Lower lobe of right lung (tissue), 2 donors: ENCODE data around the gene TBC1D4. TPM values are rescaled to one million over a fixed set of nuclear protein-coding genes. Genes with fewer than 3 reads are reported as not detected.

ENCODE experiments used
- ATAC-seq, 2 donors: fragments of 200-7000 bp; cut with Tn5 transposase; one replicate each; pipeline ENCODE4 v1.9.1; 2020 to 2022; ENCODE audit warnings: mild to moderate bottlenecking in 2 of 2, moderate library complexity in 2 of 2
- DNase-seq: peaks from one replicate; pipeline ENCODE4 v3.0.0-alpha.2; 2020
- H3K27ac ChIP-seq: fragments of 200-600 bp; one replicate; pipeline ENCODE4 v1.8.0; 2022
- H3K27me3 ChIP-seq: fragments of 200-600 bp; one replicate; pipeline ENCODE4 v1.8.0; 2022; ENCODE audit warnings: low read depth
- H3K36me3 ChIP-seq: fragments of 200-600 bp; one replicate; pipeline ENCODE4 v1.8.0; 2022; ENCODE audit warnings: mild to moderate bottlenecking
- H3K4me1 ChIP-seq: fragments of 200-600 bp; one replicate; pipeline ENCODE4 v1.8.0; 2022
- H3K4me3 ChIP-seq: fragments of 200-600 bp; one replicate; pipeline ENCODE4 v1.8.0; 2022; ENCODE audit warnings: mild to moderate bottlenecking
- H3K9me3 ChIP-seq: fragments of 200-600 bp; one replicate; pipeline ENCODE4 v1.8.0; 2022
- intact Hi-C: fragments of 100-400 bp; cut with DNase I; formaldehyde crosslinking; loops from one replicate; pipeline ENCODE4 v1.11.0; 2022
- total RNA-seq: library from RNA; stranded (reverse); fragmentation: NEBNext Ultra II Directional; extraction: Animal tissue kit (Norgen Biotek cat#: 25700); gene quantifications from one replicate; pipeline ENCODE4 v1.2.1, GENCODE V29; 2021
- TF ChIP-seq, protein P1 (sequence below): fragments of 200-600 bp; IDR thresholded peaks from one replicate; pipeline ENCODE4 v1.8.0; 2022; ENCODE audit warnings: antibody characterized with exemption, mild to moderate bottlenecking
- donor health status: DM: no; HTN: yes; CAD: no; lungs with severe emphysema.

The TBC1D4 gene
- total RNA-seq, 1 donor from 2014 or later, result 30.4 TPM

DNA sequence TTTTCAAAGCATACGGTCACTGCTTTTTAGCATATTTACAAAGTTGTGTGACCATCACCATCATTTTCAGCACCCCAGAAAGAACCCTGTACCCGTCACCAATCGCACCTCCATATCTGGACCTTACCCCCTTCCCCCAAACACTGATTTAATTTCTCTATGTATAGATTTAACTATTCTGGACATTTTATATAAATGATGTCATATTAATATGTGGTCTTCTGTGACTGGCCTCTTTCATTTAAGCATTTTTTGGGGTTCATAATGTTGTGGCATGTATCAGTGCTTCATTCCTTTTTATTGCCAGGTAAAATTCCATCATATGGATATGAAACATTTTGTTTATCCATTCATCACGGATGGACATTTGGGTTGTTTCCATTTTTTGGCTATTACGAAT lies 74.0 kb downstream of the TBC1D4 start:
- intact Hi-C loops, result no loop called here
- DNase-seq (no peak), ATAC-seq (no peak)
- Histone ChIP-seq H3K9me3 (no peaks in the 10 kb centered on the region), H3K27ac (no peak overlapping the region), H3K4me3 (no peak overlapping the region), H3K36me3 (no peaks in the 10 kb centered on the region), H3K27me3 (no peaks in the 10 kb centered on the region), H3K4me1 (no peaks in the 10 kb centered on the region)
- TF ChIP-seq, protein P1, sequence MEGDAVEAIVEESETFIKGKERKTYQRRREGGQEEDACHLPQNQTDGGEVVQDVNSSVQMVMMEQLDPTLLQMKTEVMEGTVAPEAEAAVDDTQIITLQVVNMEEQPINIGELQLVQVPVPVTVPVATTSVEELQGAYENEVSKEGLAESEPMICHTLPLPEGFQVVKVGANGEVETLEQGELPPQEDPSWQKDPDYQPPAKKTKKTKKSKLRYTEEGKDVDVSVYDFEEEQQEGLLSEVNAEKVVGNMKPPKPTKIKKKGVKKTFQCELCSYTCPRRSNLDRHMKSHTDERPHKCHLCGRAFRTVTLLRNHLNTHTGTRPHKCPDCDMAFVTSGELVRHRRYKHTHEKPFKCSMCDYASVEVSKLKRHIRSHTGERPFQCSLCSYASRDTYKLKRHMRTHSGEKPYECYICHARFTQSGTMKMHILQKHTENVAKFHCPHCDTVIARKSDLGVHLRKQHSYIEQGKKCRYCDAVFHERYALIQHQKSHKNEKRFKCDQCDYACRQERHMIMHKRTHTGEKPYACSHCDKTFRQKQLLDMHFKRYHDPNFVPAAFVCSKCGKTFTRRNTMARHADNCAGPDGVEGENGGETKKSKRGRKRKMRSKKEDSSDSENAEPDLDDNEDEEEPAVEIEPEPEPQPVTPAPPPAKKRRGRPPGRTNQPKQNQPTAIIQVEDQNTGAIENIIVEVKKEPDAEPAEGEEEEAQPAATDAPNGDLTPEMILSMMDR, result no peak

DNA sequence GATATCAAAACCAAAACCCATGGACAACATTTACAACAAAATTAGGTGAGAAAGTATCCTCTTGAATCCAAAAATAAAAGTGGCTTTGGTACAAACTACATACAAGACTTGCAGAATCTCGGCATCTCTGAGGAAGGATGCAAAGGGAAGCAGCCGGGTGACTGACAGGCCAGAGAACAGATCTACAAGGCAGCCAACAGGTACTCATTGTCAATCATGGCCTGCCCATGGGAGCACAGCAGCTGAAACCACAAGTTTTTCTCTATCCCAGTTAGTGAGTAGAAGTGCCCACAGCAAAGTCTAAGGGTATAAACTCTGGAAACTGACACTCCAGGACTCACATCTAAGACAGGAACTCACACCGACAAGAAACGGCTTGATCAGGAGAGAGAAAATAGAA lies 74.5 kb downstream of the TBC1D4 start:
- H3K4me1 ChIP-seq, result no peaks in the 10 kb centered on the region
- TF ChIP-seq, protein P1, result no peak
- intact Hi-C loops, result no loop called here
- H3K4me3 ChIP-seq, result no peak overlapping the region
- DNase-seq (no peak), ATAC-seq (no peak)
- no peaks in the 10 kb centered on the region for H3K9me3 ChIP-seq
- no peak overlapping the region for H3K27ac ChIP-seq
- H3K36me3 ChIP-seq, result no peaks in the 10 kb centered on the region
- no peaks in the 10 kb centered on the region for H3K27me3 ChIP-seq

DNA sequence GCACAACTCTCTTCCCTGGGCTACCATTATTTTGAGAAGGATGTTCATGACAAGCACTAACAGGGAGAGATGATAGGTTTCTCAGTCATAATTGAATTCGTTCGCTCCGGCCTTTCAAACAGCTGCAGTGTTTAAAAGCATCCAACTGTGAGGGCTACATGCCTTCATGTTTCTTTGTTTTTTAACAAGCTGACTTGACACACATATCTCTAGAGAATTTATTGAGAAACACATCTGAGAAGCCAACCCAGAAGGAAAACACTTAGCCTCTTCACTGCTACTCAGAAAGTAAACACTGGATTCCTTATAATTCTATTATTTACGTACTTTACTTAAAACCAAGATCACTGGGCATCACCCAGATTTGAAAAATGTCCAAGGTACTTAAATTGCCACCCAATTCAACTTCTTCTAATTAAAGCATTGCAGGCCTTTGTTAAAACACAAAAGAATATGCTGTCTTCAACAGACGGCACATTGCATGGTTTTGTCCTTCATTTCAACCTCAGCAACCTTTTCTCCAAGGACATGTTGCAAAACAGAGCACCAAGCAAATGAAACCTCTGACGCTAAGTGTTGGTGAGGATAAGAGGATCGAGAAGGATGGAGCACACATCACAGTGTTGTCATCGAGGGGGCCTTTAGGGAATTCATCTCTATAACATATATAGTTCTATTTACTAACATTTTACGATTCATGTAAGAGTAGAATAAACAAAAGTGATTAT lies 75.8 kb downstream of the TBC1D4 start:
- Histone ChIP-seq H3K4me3 (no peak overlapping the region), H3K27ac (no peak overlapping the region), H3K36me3 (no peaks in the 10 kb centered on the region), H3K4me1 (no peaks in the 10 kb centered on the region), H3K9me3 (no peaks in the 10 kb centered on the region), H3K27me3 (no peaks in the 10 kb centered on the region)
- intact Hi-C loops, result no loop called here
- TF ChIP-seq, protein P1, result no peak
- ATAC-seq (peak; percentile 51 to 52), DNase-seq (no peak)

DNA sequence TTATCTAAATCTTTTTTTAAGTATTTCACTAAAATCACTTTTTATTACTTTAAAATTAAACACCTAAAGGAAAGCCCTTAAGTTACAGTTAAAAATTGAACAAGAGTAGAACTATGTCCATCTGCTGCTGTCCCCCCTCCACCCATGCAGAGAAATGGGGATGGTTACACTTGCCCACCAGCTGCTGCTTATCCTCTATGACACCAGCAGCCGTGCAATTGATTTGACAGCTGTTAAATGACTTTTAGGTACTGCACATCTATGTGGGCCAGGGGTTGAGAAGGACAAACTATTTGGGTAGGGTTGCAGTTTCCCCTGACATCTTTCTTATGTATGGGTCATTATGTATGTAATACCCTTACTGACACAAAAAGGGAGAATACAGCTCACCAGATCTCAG lies 77.2 kb downstream of the TBC1D4 start:
- no peak overlapping the region for H3K4me3 ChIP-seq
- ATAC-seq, result no peak
- H3K36me3 ChIP-seq, result no peaks in the 10 kb centered on the region
- H3K4me1 ChIP-seq, result no peaks in the 10 kb centered on the region
- intact Hi-C loops, result no loop called here
- no peaks in the 10 kb centered on the region for H3K9me3 ChIP-seq
- H3K27ac ChIP-seq, result no peak overlapping the region
- H3K27me3 ChIP-seq, result no peaks in the 10 kb centered on the region
- TF ChIP-seq, protein P1, result no peak
- no peak for DNase-seq

DNA sequence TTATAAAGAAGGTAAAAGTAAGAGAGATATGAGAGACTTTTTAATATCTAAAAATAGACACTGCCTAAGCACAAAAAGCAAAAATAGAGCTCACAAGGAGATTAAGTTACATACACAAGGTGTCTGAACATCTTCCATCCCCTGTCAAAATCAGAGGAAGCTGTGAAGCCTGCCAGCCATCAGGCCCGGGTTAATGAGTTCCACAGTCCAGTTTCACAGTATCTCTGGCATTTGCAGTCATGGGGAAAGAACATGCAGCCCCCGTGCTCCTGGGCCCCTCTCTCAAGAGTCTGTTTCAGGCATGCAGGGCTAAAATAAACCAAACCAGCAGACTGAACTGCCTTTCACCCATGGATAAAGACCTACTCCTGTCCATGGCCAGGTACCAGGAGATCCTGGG lies 79.2 kb downstream of the TBC1D4 start:
- H3K4me1 ChIP-seq, result no peaks in the 10 kb centered on the region
- DNase-seq (no peak), ATAC-seq (no peak)
- no peaks in the 10 kb centered on the region for H3K27me3 ChIP-seq
- H3K27ac ChIP-seq, result no peak overlapping the region
- no peak overlapping the region for H3K4me3 ChIP-seq
- intact Hi-C loops, result no loop called here
- H3K9me3 ChIP-seq, result no peaks in the 10 kb centered on the region
- TF ChIP-seq, protein P1, result no peak
- H3K36me3 ChIP-seq, result no peaks in the 10 kb centered on the region
